Lower lobe of right lung (tissue), 2 donors: ENCODE results near the gene TEX44. TPM values are rescaled to one million over a fixed set of nuclear protein-coding genes. Genes with fewer than 3 reads are reported as not detected.

ENCODE experiments used
- ATAC-seq, 2 donors: fragments of 200-7000 bp; cut with Tn5 transposase; one replicate each; pipeline ENCODE4 v1.9.1; 2020 to 2022; ENCODE audit warnings: mild to moderate bottlenecking in 2 of 2, moderate library complexity in 2 of 2
- DNase-seq: peaks from one replicate; pipeline ENCODE4 v3.0.0-alpha.2; 2020
- H3K27ac ChIP-seq: fragments of 200-600 bp; one replicate; pipeline ENCODE4 v1.8.0; 2022
- H3K27me3 ChIP-seq: fragments of 200-600 bp; one replicate; pipeline ENCODE4 v1.8.0; 2022; ENCODE audit warnings: low read depth
- H3K36me3 ChIP-seq: fragments of 200-600 bp; one replicate; pipeline ENCODE4 v1.8.0; 2022; ENCODE audit warnings: mild to moderate bottlenecking
- H3K4me1 ChIP-seq: fragments of 200-600 bp; one replicate; pipeline ENCODE4 v1.8.0; 2022
- H3K4me3 ChIP-seq: fragments of 200-600 bp; one replicate; pipeline ENCODE4 v1.8.0; 2022; ENCODE audit warnings: mild to moderate bottlenecking
- H3K9me3 ChIP-seq: fragments of 200-600 bp; one replicate; pipeline ENCODE4 v1.8.0; 2022
- CTCF ChIP-seq: fragments of 200-600 bp; IDR thresholded peaks from one replicate; pipeline ENCODE4 v1.8.0; 2022; ENCODE audit warnings: antibody characterized with exemption, mild to moderate bottlenecking
- intact Hi-C: fragments of 100-400 bp; cut with DNase I; formaldehyde crosslinking; loops from one replicate; pipeline ENCODE4 v1.11.0; 2022
- total RNA-seq: library from RNA; stranded (reverse); fragmentation: NEBNext Ultra II Directional; extraction: Animal tissue kit (Norgen Biotek cat#: 25700); gene quantifications from one replicate; pipeline ENCODE4 v1.2.1, GENCODE V29; 2021
- donor health status: DM: no; HTN: yes; CAD: no; lungs with severe emphysema.

Gene TEX44
- total RNA-seq, 1 donor from 2014 or later, result not detected

GRCh38 chr2:231597627-231598026, 5.0 kb downstream of the TEX44 start:
- TF ChIP-seq CTCF, result no peak
- ATAC-seq (no peak), DNase-seq (no peak)
- Histone ChIP-seq H3K27ac (no peak overlapping the region), H3K9me3 (no peaks in the 10 kb centered on the region), H3K4me1 (peaks cover 8% of the 10 kb centered on the region), H3K36me3 (no peaks in the 10 kb centered on the region), H3K4me3 (no peak overlapping the region), H3K27me3 (no peaks in the 10 kb centered on the region)
- intact Hi-C loops, result no loop called here

GRCh38 chr2:231600619-231601355, 8.1 kb downstream of the TEX44 start:
- H3K9me3 ChIP-seq, result no peaks in the 10 kb centered on the region
- intact Hi-C loops, result no loop called here
- ATAC-seq, result no peak
- no peak overlapping the region for H3K4me3 ChIP-seq
- TF ChIP-seq CTCF, result no peak
- no peaks in the 10 kb centered on the region for H3K36me3 ChIP-seq
- no peak for DNase-seq
- H3K27me3 ChIP-seq, result no peaks in the 10 kb centered on the region
- H3K4me1 ChIP-seq, result peaks cover 33% of the 10 kb centered on the region
- H3K27ac ChIP-seq, result peak overlapping the region; percentile 4

GRCh38 chr2:231601356-231602229, 8.9 kb downstream of the TEX44 start:
- Histone ChIP-seq H3K27ac (no peak overlapping the region), H3K4me1 (peaks cover 33% of the 10 kb centered on the region), H3K36me3 (no peaks in the 10 kb centered on the region), H3K4me3 (no peak overlapping the region), H3K9me3 (no peaks in the 10 kb centered on the region), H3K27me3 (no peaks in the 10 kb centered on the region)
- intact Hi-C loops, result no loop called here
- peak; percentile 92 for DNase-seq
- ATAC-seq, result peak; percentile 38 to 44
- TF ChIP-seq CTCF, result peak; percentile 96

GRCh38 chr2:231602859-231603467, 10.3 kb downstream of the TEX44 start:
- no peaks in the 10 kb centered on the region for H3K9me3 ChIP-seq
- peak overlapping the region; percentile 100 for H3K27ac ChIP-seq
- H3K4me1 ChIP-seq, result peaks cover 33% of the 10 kb centered on the region
- no peaks in the 10 kb centered on the region for H3K27me3 ChIP-seq
- TF ChIP-seq CTCF, result no peak
- H3K4me3 ChIP-seq, result no peak overlapping the region
- ATAC-seq (no peak), DNase-seq (no peak)
- intact Hi-C loops, result no loop called here
- H3K36me3 ChIP-seq, result no peaks in the 10 kb centered on the region

- Histone ChIP-seq H3K36me3 (no peaks in the 10 kb centered on the region), H3K9me3 (no peaks in the 10 kb centered on the region), H3K4me1 (peaks cover 33% of the 10 kb centered on the region), H3K4me3 (peak overlapping the region; percentile 62), H3K27me3 (no peaks in the 10 kb centered on the region), H3K27ac (peak overlapping the region; percentile 100)
- DNase-seq (peak; percentile 75), ATAC-seq (peak; percentile 13 to 39)
- TF ChIP-seq CTCF, result no peak
- intact Hi-C loops, result no loop called here
These were observed 11.5 kb downstream of the TEX44 start for GRCh38 chr2:231604101-231604684.
